PC-3 (cell line): ENCODE measurements around the gene CEP170B. TPM values are rescaled to one million over a fixed set of nuclear protein-coding genes. Genes with fewer than 3 reads are reported as not detected.
"Not testable (repeated sequence)": the region's sequence is repeated elsewhere in the genome, so short reads cannot be mapped to it uniquely, and the experiment has no call there.

Source experiments
- ATAC-seq: fragments of 200-7000 bp; cut with Tn5 transposase; 2 replicates; pipeline ENCODE4 v1.9.1; 2020; ENCODE audit warnings: mild to moderate bottlenecking, moderate library complexity
- BruUV-seq: library from RNA; stranded (reverse); fragments of 400-500 nt; replicated peaks from 2 replicates; lab custom pipeline; 2021; lab: Mats Ljungman, UMichigan
- CTCF ChIA-PET: fragments of 300-600 bp; sonication (Branson Sonifier 250); formaldehyde crosslinking; loops from one replicate; lab custom pipeline; 2022; ENCODE audit warnings: antibody characterized with exemption; lab: Charles Lee
- POLR2A ChIA-PET: fragments of 300-600 bp; sonication (Branson Sonifier 250); formaldehyde crosslinking; loops from one replicate; lab custom pipeline; 2022; ENCODE audit warnings: antibody characterized with exemption; ENCODE audit not compliant: unreplicated experiment; lab: Charles Lee
- DNase-seq: peaks from one replicate; pipeline ENCODE4 v3.0.0-alpha.2; 2015
- H2AFZ ChIP-seq: fragments of 300-600 bp; sonication (generic); 2 replicates; pipeline ENCODE4 v1.6.0; 2016; ENCODE audit warnings: antibody characterized with exemption, low read length
- H3F3A ChIP-seq: fragments of 300-600 bp; sonication (generic); one replicate; pipeline ENCODE4 v1.6.0; 2017; ENCODE audit warnings: antibody characterized with exemption, low read length, control low read depth, mild to moderate bottlenecking; ENCODE audit not compliant: unreplicated experiment
- H3K27ac ChIP-seq: fragments of 300-600 bp; sonication (generic); 2 replicates; pipeline ENCODE4 v1.5.1; 2016; ENCODE audit warnings: mild to moderate bottlenecking, low read length
- H3K27me3 ChIP-seq: fragments of 300-600 bp; sonication (generic); 2 replicates; pipeline ENCODE4 v1.6.1; 2016; ENCODE audit warnings: low read length, mixed read lengths
- H3K36me3 ChIP-seq: fragments of 300-600 bp; sonication (generic); 2 replicates; pipeline ENCODE4 v1.6.1; 2016; ENCODE audit warnings: low read depth, mixed run types, low read length, mixed read lengths
- H3K4me1 ChIP-seq: fragments of 300-600 bp; sonication (generic); 2 replicates; pipeline ENCODE4 v1.5.1; 2016; ENCODE audit warnings: low read length; ENCODE audit not compliant: insufficient read depth
- H3K4me2 ChIP-seq: fragments of 300-600 bp; sonication (generic); 2 replicates; pipeline ENCODE4 v1.6.0; 2016; ENCODE audit warnings: low read length
- H3K4me3 ChIP-seq: fragments of 300-600 bp; sonication (generic); 2 replicates; pipeline ENCODE4 v1.5.1; 2016; ENCODE audit warnings: mild to moderate bottlenecking, low read length, mixed read lengths
- H3K79me2 ChIP-seq: fragments of 300-600 bp; sonication (generic); 2 replicates; pipeline ENCODE4 v1.6.1; 2017; ENCODE audit warnings: low read length, mixed read lengths
- H3K9ac ChIP-seq: fragments of 300-600 bp; sonication (generic); 2 replicates; pipeline ENCODE4 v1.6.0; 2016; ENCODE audit warnings: mild to moderate bottlenecking, low read length
- H3K9me2 ChIP-seq: fragments of 300-600 bp; sonication (generic); replicated peaks from 2 replicates; pipeline ENCODE4 v1.6.1; 2016; ENCODE audit warnings: mixed run types, low read length, mixed read lengths
- H3K9me3 ChIP-seq: fragments of 300-600 bp; sonication (generic); 2 replicates; pipeline ENCODE4 v1.6.1; 2016; ENCODE audit warnings: low read length, mixed read lengths
- H4K20me1 ChIP-seq: fragments of 300-600 bp; sonication (generic); 2 replicates; pipeline ENCODE4 v1.6.1; 2016; ENCODE audit warnings: low read length, mixed read lengths
- CTCF ChIP-seq: fragments of 300-600 bp; sonication (generic); conservative IDR thresholded peaks from 2 replicates; pipeline ENCODE4 v1.5.1; 2017; ENCODE audit warnings: antibody characterized with exemption, low read depth, mild to moderate bottlenecking, low read length
- EZH2 ChIP-seq: fragments of 300-600 bp; sonication (generic); IDR thresholded peaks from one replicate; pipeline ENCODE4 v1.6.1; 2017; ENCODE audit warnings: antibody characterized with exemption, mild to moderate bottlenecking, low read length; ENCODE audit not compliant: unreplicated experiment
- EZH2phosphoT487 ChIP-seq: fragments of 300-600 bp; sonication (generic); IDR thresholded peaks from 2 replicates; pipeline ENCODE4 v1.6.1; 2018; ENCODE audit warnings: mild to moderate bottlenecking, antibody characterized with exemption, low read length, borderline replicate concordance
- intact Hi-C: fragments of 100-400 bp; cut with micrococcal nuclease; formaldehyde crosslinking; loops from 2 replicates; pipeline ENCODE4 v1.9.0; 2023
- total RNA-seq: library from RNA; depleted of rRNA; stranded (reverse); fragments of >200 nt; gene quantifications from 2 replicates; pipeline ENCODE4 v1.2.3, GENCODE V29; 2014

Gene CEP170B
- total RNA-seq, 1 experiment from 2014 or later: 33.2 TPM

DNA sequence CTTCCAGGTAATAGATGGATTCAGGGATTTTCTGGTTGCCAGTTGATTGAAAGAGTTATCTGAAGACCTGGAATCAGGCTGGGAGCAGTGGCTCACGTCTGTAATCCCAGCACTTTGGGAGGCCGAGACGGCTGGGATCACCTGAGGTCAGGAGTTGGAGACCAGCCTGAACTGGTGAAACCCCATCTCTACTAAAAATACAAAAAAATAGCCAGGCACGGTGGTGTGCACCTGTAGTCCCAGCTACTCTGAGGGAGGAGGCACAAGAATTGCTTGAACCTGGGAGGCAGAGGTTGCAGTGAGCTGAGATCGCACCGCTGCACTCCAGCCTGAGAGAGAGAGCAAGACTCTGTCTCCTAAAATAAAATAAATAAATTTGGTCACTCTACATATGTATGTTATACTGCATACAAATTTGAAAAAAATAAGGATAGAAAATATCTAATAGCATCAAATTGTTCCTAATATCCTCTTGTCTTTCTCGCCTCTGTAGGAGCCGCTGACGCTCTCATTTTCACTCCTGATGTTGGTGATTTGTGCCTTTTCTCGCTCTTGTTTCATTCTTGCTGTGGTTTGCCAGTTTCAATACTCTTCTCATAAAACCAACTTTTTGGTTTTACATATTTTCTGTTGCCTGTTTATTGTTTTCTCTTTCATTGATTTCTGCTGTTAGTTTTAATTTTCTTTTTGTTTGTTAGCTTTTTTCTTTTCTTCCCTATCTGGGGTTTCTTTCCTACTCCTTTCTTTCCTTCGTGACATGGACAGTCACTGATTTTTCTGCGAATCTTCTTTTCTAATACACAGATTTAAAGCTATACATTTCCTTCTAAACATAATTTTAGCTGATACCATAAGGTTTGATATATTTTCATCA is 35.8 kb downstream of the CEP170B start:
- Histone ChIP-seq H4K20me1 (no peaks in the 10 kb centered on the region), H3K4me3 (no peak overlapping the region), H3K9me3 (no peaks in the 10 kb centered on the region), H3K27me3 (peaks cover 9% of the 10 kb centered on the region; the same call in 1 of the 2 replicates), H3F3A (no peaks in the 10 kb centered on the region), H3K36me3 (no peaks in the 10 kb centered on the region), H3K27ac (no peak overlapping the region), H3K9ac (no peak overlapping the region), H3K4me2 (no peak overlapping the region), H3K9me2 (no peaks in the 10 kb centered on the region), H3K79me2 (no peaks in the 10 kb centered on the region), H2AFZ (no peak overlapping the region), H3K4me1 (no peaks in the 10 kb centered on the region)
- ChIA-PET CTCF (no interaction called here), POLR2A (interaction anchor here (0.7 kb wide), 1 partner anchor 105 kb away, joined by 10 read pairs; no protein-coding TSS in a partner anchor)
- BruUV-seq: no TSS peak
- intact Hi-C loops: no loop called here
- TF ChIP-seq CTCF (no peak), EZH2 (no peak), EZH2phosphoT487 (no peak)
- ATAC-seq (no peak), DNase-seq (no peak)

DNA sequence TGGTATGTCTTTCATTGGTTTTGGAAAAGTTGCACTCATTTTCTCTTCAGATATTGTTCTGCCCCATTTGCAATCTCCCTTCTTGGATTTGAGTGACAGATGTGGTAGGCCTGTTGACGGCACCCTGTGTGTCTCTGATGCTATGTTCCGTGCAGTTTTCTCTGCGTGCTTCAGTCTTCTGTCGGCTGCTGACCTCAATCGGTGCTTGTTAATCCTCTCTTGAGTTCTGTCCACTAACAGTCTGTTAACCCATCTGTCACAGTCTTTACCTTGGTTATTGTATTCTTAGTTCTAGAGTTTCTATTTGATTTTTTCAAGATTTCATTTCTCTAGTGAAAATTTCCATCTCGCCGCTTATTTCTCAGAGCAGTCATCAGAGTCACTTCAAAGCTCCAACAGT is 38.9 kb downstream of the CEP170B start:
- DNase-seq (no peak), ATAC-seq (no peak)
- Histone ChIP-seq H3K9me2 (no peaks in the 10 kb centered on the region), H3K9ac (no peak overlapping the region), H3K4me2 (no peak overlapping the region), H3K27me3 (peaks cover 16% of the 10 kb centered on the region; the same call in 1 of the 2 replicates), H3K27ac (no peak overlapping the region), H4K20me1 (no peaks in the 10 kb centered on the region), H3K4me3 (no peak overlapping the region), H3K36me3 (no peaks in the 10 kb centered on the region), H2AFZ (no peak overlapping the region), H3K4me1 (no peaks in the 10 kb centered on the region), H3F3A (no peaks in the 10 kb centered on the region), H3K79me2 (no peaks in the 10 kb centered on the region), H3K9me3 (no peaks in the 10 kb centered on the region)
- POLR2A ChIA-PET: no interaction called here
- intact Hi-C loops: no loop called here
- no peak for TF ChIP-seq CTCF
- TF ChIP-seq EZH2phosphoT487: no peak
- TF ChIP-seq EZH2: no peak
- BruUV-seq: no TSS peak
- CTCF ChIA-PET: no interaction called here

GRCh38 chr14:104904650-104905578 is 39.8 kb downstream of the CEP170B start:
- DNase-seq, ATAC-seq, H3K9me2 ChIP-seq, POLR2A ChIA-PET, H3K79me2 ChIP-seq, H4K20me1 ChIP-seq, H3K27ac ChIP-seq, H2AFZ ChIP-seq, intact Hi-C loops, H3F3A ChIP-seq, H3K9ac ChIP-seq, CTCF ChIA-PET, H3K4me3 ChIP-seq, BruUV-seq, H3K36me3 ChIP-seq, H3K4me1 ChIP-seq, H3K4me2 ChIP-seq, H3K9me3 ChIP-seq: not testable (repeated sequence)
- peaks cover 16% of the 10 kb centered on the region; the same call in 1 of the 2 replicates for H3K27me3 ChIP-seq

DNA sequence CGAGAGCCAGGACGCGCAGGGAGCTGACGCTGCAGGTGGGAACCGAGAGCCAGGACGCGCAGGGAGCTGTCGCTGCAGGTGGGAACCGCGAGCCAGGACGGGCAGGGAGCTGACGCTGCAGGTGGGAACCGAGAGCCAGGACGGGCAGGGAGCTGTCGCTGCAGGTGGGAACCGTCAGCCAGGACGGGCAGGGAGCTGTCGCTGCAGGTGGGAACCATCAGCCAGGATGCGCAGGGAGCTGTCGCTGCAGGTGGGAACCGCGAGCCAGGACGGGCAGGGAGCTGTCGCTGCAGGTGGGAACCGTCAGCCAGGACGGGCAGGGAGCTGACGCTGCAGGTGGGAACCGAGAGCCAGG is 40.5 kb downstream of the CEP170B start:
- CTCF ChIA-PET, ATAC-seq, H3K9ac ChIP-seq, H3K4me3 ChIP-seq, BruUV-seq, H3K9me3 ChIP-seq, POLR2A ChIA-PET, DNase-seq, H3K4me1 ChIP-seq, H4K20me1 ChIP-seq, intact Hi-C loops, H3K27ac ChIP-seq, H3K79me2 ChIP-seq, H3F3A ChIP-seq, H3K9me2 ChIP-seq, H3K4me2 ChIP-seq, H2AFZ ChIP-seq, H3K36me3 ChIP-seq: not testable (repeated sequence)
- H3K27me3 ChIP-seq: peaks cover 16% of the 10 kb centered on the region; the same call in 1 of the 2 replicates
